ENCODE data around the gene TRAPPC3.

DNA sequence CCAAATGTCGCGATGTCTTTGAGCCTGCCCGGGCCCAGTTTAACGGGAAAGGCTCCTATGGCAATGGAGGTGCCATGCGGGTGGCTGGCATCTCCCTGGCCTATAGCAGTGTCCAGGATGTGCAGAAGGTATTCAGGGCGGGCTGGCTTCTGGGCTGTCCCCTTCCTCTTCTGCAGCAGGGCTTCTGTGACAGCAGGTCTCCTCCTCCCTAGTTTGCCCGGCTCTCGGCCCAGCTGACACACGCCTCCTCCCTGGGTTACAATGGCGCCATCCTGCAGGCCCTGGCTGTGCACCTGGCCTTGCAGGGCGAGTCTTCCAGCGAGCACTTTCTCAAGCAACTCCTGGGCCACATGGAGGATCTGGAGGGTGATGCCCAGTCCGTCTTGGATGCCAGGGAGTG lies 57.6 kb downstream of the TRAPPC3 start:
- TF ChIP-seq SP1 (IDR thresholded peaks at IDR 0.05; ENCODE audit: low read depth) (no peak), FOSL1 (IDR thresholded peaks at IDR 0.05; ENCODE audit: low read depth) (no peak), EZH2phosphoT487 (IDR thresholded peaks at IDR 0.05; ENCODE audit: borderline replicate concordance) (no peak), CTCF (IDR thresholded peaks at IDR 0.05 in 2 of 3, conservative IDR thresholded peaks at IDR 0.05 in 1 of 3; ENCODE audit: borderline replicate concordance in 1 of 3, insufficient read depth in 1 of 3, low read depth in 2 of 3, low read length in 2 of 3) (no peak), ATF3 (IDR thresholded peaks at IDR 0.05) (no peak), POLR2A (IDR thresholded peaks at IDR 0.05; ENCODE audit: borderline replicate concordance, extremely low read depth, insufficient read depth, insufficient read length) (no peak), ZNF274 (IDR thresholded peaks at IDR 0.05; ENCODE audit: low read depth, low read length) (no peak), SIN3A (IDR thresholded peaks at IDR 0.05; ENCODE audit: low read depth) (no peak)
